HG02623 (cell line): ENCODE measurements around the gene FNDC8.
"Not testable (repeated sequence)": the region's sequence is repeated elsewhere in the genome, so short reads cannot be mapped to it uniquely, and the experiment has no call there.

Source experiments
- ATAC-seq: cut with Tn5 transposase; IDR thresholded peaks from one replicate; pipeline ENCODE4 v1.9.1; 2021; ENCODE audit warnings: moderate library complexity; ENCODE audit not compliant: unreplicated experiment

FNDC8 gene

GRCh38 chr17:35141681-35142466 is 20.5 kb downstream of the FNDC8 start, which contains the start of gene NLE1:
Gene NLE1, minus strand, starts transcription at chr17:35142303. Its CDS starts 28 bp downstream, at chr17:35142275.
- peak; percentile 82 for ATAC-seq

- no peak for ATAC-seq
Measured at GRCh38 chr17:35142467-35142796, 21.0 kb downstream of the FNDC8 start.

GRCh38 chr17:35144840-35145239 is 23.4 kb downstream of the FNDC8 start:
- ATAC-seq: no peak

GRCh38 chr17:35146214-35146833 is 24.9 kb downstream of the FNDC8 start:
- ATAC-seq: no peak

GRCh38 chr17:35147375-35147905 is 26.0 kb downstream of the FNDC8 start, which contains the start of gene UNC45B:
Gene UNC45B, plus strand, starts transcription at chr17:35147817. Its CDS starts 447 bp downstream, at chr17:35148264.
- no peak for ATAC-seq

DNA sequence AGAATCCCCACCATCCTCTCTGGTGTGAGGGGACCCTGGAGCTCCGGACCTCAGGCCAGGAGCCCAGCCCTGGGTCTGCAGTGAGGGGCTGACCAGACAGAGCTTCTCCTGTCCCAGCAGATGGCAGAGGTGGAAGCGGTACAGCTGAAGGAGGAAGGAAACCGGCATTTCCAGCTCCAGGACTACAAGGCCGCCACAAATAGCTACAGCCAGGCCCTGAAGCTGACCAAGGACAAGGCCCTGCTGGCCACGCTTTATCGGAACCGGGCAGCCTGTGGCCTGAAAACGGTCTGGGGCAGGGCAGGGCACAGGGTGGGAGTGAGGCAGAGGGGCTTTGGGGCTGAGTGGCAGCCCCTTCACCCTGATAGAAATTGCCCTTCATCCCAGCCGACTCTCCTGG is 26.7 kb downstream of the FNDC8 start:
- no peak for ATAC-seq

GRCh38 chr17:35149941-35150340 is 28.5 kb downstream of the FNDC8 start:
- ATAC-seq: no peak

DNA sequence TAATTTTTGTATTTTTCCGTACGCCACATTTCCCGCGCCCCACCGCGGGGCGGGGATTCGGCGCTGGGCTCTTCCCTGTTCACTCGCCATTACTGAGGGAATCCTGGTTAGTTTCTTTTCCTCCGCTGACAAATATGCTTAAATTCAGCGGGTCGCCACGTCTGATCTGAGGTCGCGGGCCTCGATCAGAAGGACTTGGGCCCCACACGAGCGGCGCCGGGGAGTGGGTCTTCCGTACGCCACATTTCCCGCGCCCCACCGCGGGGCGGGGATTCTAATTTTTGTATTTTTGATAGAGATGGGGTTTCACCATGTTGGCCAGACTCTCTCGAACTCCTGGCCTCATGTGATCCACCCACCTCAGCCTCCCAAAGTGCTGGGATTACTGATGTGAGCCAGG is 29.7 kb downstream of the FNDC8 start:
- not testable (repeated sequence) for ATAC-seq

- ATAC-seq: no peak
Measured at GRCh38 chr17:35152421-35153140, 31.2 kb downstream of the FNDC8 start.

DNA sequence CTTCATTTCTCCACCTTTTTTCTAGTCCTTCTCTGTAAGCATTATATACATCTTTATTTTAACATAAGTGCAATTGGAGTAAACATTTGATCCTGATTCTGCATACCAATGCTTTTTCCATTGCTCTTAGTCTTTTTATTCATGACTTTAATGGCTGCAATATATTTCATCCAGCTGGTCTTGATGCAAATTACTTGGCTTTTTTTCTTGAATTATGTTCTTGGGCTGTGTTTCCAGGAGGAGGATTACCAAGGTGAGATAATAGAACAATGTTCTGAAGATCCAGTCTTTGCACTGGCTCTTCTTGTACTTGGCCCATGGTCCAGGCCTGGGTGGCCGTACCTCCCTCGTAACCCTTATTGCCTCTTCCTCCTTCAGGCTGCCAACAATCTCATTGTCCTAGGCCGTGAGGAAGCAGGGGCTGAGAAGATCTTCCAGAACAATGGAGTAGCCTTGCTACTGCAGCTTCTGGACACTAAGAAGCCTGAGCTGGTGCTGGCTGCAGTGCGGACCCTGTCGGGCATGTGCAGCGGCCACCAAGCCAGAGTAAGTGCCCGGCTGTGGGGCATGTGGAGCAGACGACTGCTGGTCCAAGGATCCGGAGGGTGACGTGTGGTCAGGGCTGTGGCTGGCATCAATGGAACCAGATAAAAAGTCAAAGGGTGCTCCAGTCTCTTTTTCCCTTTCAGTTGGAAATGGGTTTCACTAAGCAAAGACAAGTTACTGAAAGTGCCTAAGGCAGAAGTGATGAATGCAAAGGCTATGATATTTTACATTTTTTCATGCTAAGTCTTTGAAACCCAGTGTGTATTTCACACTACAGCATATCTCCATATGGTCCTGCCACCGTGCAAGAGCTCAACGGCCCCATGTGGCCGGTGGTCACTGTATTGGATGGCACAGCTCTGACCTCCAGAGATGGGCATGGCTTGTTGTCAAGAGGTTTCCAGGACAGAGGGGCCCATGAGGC is 33.1 kb downstream of the FNDC8 start:
- ATAC-seq: no peak

- ATAC-seq: no peak
Measured at GRCh38 chr17:35155246-35155645, 33.8 kb downstream of the FNDC8 start.

DNA sequence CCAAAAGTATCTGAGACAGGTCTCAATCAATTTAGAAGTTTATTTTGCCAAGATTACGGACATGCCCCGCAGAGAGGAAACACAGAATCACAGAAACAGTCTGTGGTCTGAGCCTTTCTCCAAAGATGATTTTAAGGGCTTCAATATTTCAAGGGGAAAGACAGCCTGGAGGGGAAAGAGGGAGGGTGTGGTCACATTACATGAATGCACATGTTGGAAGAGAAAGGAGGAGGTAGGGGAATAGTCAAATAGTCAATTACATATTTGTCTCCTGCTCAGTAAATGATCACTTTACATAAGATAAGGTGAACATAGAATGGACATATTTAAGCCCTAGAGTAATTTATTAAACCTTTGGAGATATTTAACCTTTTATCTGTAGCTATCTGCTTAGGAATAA is 38.5 kb downstream of the FNDC8 start:
- ATAC-seq: no peak

- no peak for ATAC-seq
Measured at GRCh38 chr17:35160354-35161201, 39.2 kb downstream of the FNDC8 start.

DNA sequence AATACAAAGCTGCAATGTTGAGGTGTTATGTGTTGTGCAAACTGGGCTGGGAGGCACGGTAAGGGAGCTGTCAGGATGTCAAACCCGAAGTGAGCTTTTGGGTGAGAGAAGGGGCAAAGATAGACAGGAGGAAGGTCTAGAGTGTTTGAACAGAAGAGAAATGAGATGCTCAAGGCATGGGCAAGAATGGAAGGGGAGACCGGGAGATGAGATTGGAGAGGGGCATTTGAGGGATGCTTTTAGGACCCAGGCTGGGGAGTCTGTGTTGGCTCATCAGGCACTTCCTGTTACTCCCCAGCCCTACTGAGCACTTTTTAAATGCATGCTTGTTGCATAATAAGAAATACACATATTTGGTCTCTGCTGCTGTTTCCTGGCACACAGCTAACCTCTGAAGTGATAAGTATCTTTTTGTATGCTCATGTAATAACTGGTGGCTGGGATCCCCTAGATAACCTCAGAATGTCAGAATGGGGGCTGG is 39.9 kb downstream of the FNDC8 start:
- no peak for ATAC-seq

DNA sequence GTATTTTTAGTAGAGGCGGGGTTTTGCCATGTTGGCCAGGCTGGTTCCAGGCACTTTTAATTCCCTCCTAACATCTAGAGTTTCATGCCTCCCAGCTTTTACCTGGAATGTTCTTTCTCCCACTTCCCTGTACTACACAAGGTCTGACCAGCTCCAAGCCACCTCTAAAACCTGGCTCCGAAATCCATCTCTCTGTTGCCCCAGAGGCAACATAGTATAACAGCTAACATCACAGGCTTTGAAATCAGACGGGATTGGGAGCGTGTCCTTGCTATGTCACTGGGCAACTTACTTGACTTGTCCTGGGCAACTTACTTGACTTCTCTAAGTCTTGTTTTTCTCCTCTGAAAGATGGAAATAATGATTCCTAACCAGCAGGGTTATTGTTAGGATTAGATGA is 41.3 kb downstream of the FNDC8 start:
- no peak for ATAC-seq

DNA sequence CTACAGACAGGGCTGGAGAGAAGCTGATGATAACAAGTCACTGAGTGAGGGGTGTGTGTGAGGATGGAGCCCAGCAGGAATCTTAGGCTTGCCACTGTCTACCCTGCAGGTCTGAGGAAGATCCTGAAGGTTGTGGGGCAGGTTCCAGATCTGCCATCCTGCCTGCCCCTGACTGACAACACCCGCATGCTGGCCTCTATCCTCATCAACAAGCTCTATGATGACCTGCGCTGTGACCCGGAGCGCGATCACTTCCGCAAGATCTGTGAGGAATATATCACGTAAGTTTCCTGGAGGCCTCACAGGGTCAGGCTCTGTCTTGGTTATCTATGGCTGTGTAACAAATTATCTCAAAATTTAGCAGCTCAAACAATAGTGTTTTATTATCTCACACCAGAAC is 42.5 kb downstream of the FNDC8 start:
- no peak for ATAC-seq

- ATAC-seq: no peak
Measured at GRCh38 chr17:35164716-35165115, 43.3 kb downstream of the FNDC8 start.

GRCh38 chr17:35166526-35166925 is 45.1 kb downstream of the FNDC8 start:
- ATAC-seq: no peak

GRCh38 chr17:35167046-35167445 is 45.6 kb downstream of the FNDC8 start:
- ATAC-seq: no peak
